C4-2B (cell line): Measurements from ENCODE around the gene RGS7.

Experiments
- ZFX ChIP-seq: fragments of 450-650 bp; IDR thresholded peaks from 2 replicates; pipeline ENCODE4 v1.6.1; 2017
- TF ChIP-seq, protein P1 (sequence below): fragments of 450-650 bp; conservative IDR thresholded peaks from 2 replicates; pipeline ENCODE4 v1.5.1; 2017; ENCODE audit warnings: mild to moderate bottlenecking

DNA sequence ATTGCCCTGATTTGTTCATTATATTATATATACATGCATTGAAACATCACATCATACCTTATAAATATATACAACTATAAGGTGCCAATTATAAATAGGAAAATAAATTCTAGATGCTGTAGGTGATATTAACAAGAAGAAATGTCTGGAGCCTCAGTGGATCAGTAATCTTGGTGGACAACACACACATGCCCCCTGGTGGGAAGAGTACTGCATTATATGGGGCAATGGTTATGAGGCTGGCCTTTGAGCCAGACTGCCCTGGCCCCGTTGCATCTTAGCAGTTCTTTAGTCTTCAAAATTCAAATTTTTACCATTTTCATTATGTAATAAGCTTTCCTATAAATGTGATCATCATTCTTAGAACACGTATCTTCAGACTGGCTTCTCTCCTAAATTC, 410.1 kb downstream of the RGS7 start:
- TF ChIP-seq, protein P1, sequence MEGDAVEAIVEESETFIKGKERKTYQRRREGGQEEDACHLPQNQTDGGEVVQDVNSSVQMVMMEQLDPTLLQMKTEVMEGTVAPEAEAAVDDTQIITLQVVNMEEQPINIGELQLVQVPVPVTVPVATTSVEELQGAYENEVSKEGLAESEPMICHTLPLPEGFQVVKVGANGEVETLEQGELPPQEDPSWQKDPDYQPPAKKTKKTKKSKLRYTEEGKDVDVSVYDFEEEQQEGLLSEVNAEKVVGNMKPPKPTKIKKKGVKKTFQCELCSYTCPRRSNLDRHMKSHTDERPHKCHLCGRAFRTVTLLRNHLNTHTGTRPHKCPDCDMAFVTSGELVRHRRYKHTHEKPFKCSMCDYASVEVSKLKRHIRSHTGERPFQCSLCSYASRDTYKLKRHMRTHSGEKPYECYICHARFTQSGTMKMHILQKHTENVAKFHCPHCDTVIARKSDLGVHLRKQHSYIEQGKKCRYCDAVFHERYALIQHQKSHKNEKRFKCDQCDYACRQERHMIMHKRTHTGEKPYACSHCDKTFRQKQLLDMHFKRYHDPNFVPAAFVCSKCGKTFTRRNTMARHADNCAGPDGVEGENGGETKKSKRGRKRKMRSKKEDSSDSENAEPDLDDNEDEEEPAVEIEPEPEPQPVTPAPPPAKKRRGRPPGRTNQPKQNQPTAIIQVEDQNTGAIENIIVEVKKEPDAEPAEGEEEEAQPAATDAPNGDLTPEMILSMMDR, result peak; percentile 75
- TF ChIP-seq ZFX, result no peak
